ENCODE measurements around the gene REEP6. TPM values are rescaled to one million over a fixed set of nuclear protein-coding genes. Genes with fewer than 3 reads are reported as not detected.
"Not testable (repeated sequence)": the region's sequence is repeated elsewhere in the genome, so short reads cannot be mapped to it uniquely, and the experiment has no call there.

Gene REEP6
- total RNA-seq, 2 donors from 2014 or later, result 1.4 to 2.9 TPM

DNA sequence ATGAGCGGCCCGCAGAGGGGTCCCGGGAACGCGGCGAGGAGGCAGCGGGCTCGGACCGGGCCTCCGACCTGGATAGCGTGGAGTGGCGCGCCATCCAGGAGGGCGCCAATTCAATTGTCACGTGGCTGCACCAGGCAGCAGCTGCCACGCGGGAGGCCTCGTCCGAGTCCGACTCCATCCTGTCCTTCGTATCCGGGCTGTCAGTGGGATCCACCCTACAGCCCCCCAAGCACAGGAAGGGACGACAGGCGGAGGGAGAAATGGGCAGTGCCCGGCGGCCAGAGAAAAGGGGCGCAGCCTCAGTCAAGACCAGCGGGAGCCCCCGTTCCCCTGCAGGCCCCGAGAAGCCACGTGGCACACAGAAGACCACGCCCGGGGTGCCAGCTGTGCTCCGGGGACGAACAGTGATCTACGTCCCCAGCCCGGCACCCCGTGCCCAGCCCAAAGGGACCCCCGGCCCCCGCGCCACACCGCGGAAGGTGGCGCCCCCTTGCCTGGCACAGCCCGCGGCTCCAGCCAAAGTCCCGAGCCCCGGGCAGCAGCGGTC is 22.6 kb upstream of the REEP6 start:
- no peak for DNase-seq (ENCODE audit: low spot score in 2 of 2)
- H3K27ac Mint-ChIP-seq, result no peak overlapping the region
- no peaks in the 10 kb centered on the region for H3K36me3 Mint-ChIP-seq

GRCh38 chr19:1468821-1469254 is 22.1 kb upstream of the REEP6 start:
- DNase-seq (ENCODE audit: low spot score in 2 of 2) (peak in 1 of 2 donors; percentile 62), ATAC-seq (peak in 1 of 2 donors; percentile 36)
- no peak overlapping the region for H3K27ac Mint-ChIP-seq
- H3K36me3 Mint-ChIP-seq, result no peaks in the 10 kb centered on the region
- no peaks in the 10 kb centered on the region for H3K9me3 Mint-ChIP-seq

More for the DNA sequence above, 22.6 kb upstream of the REEP6 start:
- ATAC-seq, result no peak
- H3K9me3 Mint-ChIP-seq, result no peaks in the 10 kb centered on the region

GRCh38 chr19:1469255-1470054 is 21.5 kb upstream of the REEP6 start:
- H3K36me3 Mint-ChIP-seq, result no peaks in the 10 kb centered on the region
- peak in 1 of 2 donors; percentile 34 for ATAC-seq
- no peak for DNase-seq (ENCODE audit: low spot score in 2 of 2)
- H3K9me3 Mint-ChIP-seq, result no peaks in the 10 kb centered on the region
- H3K27ac Mint-ChIP-seq, result no peak overlapping the region

GRCh38 chr19:1470055-1470304 is 21.0 kb upstream of the REEP6 start:
- Mint-ChIP-seq H3K36me3 (no peaks in the 10 kb centered on the region), H3K9me3 (no peaks in the 10 kb centered on the region), H3K27ac (no peak overlapping the region)
- ATAC-seq, result no peak
- no peak for DNase-seq (ENCODE audit: low spot score in 2 of 2)

DNA sequence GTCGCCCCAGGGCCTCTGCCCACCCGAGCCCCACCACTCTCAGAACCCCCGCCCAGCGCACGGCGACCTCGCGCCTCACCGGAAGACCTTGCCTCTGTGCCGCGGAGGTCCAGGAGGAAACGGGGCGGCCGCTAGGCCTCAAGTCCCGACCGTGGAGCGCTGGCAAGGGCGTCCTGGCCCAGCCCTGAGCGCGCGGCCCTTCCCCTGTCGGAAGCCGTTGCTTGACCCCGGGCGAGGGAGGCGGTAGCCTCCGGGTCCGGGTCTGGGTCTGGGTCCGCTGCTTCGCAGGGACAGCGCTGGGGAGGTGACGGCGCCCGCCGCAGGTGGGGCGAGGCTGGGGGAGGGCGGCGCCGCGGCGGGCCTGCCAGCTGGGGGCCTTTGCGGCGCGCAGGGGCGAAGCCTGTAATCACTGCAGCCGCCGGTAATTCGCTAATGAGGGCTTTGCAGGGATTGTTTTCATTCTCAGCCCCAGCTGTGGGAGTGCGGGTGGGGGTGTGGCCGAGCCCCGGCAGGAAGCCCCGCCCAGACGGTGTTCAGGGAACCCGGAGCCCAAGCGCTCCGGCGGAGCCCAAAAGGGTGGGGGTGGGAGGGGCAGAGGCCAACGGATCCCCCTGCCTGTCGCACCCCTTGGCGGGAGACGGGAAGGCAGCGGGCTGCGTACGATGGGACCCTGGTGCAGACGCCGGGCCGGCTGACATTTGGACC is 20.5 kb upstream of the REEP6 start:
- DNase-seq (ENCODE audit: low spot score in 2 of 2), result peak in 1 of 2 donors; percentile 67
- H3K36me3 Mint-ChIP-seq, result no peaks in the 10 kb centered on the region
- H3K9me3 Mint-ChIP-seq, result no peaks in the 10 kb centered on the region
- ATAC-seq, result peak; percentile 43 to 68
- H3K27ac Mint-ChIP-seq, result no peak overlapping the region

DNA sequence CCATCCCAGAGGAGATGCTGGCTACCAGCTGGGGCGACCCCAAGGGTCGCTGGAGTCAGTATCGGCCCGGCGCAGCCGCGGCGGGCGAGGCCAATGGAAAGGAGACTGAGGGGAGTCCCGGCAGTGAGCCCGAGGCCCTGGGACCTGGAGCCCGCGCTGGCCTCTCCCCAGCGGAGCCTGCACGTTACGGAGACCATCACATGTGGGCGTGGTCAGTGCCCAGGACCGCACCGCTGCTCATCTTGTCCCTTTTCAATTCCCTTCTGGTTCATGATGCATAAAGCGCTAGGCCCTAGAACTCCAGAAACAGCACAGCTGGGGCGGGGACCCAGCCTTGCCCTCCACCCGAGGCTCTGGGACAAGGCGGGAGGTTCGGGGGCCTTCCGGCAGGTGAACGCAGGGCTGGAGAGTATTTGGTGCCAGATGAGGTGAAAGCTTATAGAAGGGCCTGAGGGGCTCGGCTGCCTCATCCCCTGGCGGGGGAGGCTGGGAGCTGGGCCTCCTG is 19.9 kb upstream of the REEP6 start:
- ATAC-seq (peak; percentile 41 to 44), DNase-seq (ENCODE audit: low spot score in 2 of 2) (no peak)
- Mint-ChIP-seq H3K9me3 (no peaks in the 10 kb centered on the region), H3K36me3 (no peaks in the 10 kb centered on the region), H3K27ac (no peak overlapping the region)

- Mint-ChIP-seq H3K27ac (no peak overlapping the region), H3K9me3 (no peaks in the 10 kb centered on the region), H3K36me3 (no peaks in the 10 kb centered on the region)
- DNase-seq (ENCODE audit: low spot score in 2 of 2), result no peak
- no peak for ATAC-seq
Measured at GRCh38 chr19:1471515-1472160, 19.3 kb upstream of the REEP6 start.

DNA sequence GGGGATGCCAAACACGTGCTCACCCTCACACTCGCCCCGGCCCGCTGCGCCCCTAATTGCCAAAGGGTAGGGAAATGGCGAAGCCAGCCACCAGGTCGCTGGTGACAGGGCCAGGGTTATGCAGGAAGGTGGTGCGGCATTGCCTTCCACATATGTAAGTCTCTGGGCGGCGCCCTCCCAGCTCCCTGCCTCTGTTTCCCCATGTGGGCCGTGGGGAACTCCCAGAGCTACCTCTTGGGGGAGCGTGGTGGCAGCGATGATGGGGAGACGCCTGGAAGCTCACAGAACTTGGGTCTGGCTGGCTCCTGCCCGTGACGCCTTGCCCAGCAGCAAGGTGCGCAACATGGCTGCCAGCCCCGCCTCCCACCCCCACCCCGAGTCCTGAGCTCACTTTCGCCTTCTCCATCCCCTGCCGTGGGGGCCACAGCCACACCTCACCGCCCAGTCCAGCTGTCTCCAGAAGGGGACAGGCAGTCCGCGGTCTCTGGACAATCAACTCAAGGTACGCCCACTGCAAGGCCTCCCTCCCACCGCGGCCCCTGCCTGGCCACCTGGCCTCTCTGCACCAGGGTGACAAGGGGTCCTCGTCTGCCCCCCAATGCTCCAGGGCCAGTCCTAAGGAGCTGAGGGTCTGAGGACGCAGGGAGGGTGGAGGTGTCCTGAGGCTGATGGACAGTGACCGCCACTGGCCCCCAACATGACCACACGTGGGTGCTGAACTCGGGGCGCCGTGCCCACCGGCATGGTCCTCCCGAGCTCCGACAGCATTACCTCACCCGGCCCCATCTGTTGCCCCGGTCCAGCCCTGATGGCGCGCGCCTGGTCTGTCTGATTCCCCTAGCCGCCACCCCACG is 18.5 kb upstream of the REEP6 start:
- no peaks in the 10 kb centered on the region for H3K9me3 Mint-ChIP-seq
- H3K27ac Mint-ChIP-seq, result no peak overlapping the region
- H3K36me3 Mint-ChIP-seq, result no peaks in the 10 kb centered on the region
- DNase-seq (ENCODE audit: low spot score in 2 of 2), result no peak
- no peak for ATAC-seq

DNA sequence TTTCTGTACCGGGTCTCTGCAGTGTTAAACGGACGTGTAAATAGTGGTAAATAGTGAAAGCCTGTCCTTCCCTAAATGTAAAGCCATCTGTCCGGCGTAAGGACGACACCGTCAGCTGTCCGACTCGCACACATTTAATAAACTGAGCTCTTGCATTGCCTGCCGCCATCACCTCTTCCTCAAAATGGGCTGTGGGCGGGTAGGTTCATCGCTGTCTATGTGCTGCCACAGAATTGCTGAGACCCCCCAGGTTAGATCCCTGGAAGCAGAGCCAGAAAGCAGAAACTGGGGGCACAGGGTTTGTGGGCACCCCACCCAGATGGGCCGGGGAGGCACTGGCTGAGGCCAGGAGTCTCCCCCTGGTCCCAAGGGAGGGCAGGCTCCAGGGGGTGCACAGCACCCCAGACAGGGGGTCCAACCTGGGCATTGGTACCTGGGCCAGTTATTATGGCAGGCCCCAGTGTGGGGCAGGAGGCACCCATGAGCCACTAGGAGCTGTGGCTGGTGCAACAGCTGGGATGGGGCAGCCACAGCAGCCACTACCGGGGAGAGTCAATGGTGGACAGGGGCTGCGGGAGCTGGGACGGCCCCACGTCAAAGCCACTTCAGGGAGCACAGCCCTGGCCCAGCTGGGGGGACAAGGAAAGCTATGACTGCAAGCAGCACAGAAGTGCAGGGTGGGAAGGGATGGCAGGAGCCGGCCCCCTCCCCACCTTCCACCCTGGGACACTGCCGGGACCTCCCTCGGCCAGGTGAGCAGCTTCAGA is 17.7 kb upstream of the REEP6 start:
- Mint-ChIP-seq H3K27ac (no peak overlapping the region), H3K36me3 (no peaks in the 10 kb centered on the region), H3K9me3 (no peaks in the 10 kb centered on the region)
- ATAC-seq (no peak), DNase-seq (ENCODE audit: low spot score in 2 of 2) (no peak)

GRCh38 chr19:1474011-1474764 is 16.8 kb upstream of the REEP6 start:
- ATAC-seq, result no peak
- H3K27ac Mint-ChIP-seq, result no peak overlapping the region
- H3K36me3 Mint-ChIP-seq, result peaks cover 5% of the 10 kb centered on the region in 2 donors
- no peaks in the 10 kb centered on the region for H3K9me3 Mint-ChIP-seq
- no peak for DNase-seq (ENCODE audit: low spot score in 2 of 2)

DNA sequence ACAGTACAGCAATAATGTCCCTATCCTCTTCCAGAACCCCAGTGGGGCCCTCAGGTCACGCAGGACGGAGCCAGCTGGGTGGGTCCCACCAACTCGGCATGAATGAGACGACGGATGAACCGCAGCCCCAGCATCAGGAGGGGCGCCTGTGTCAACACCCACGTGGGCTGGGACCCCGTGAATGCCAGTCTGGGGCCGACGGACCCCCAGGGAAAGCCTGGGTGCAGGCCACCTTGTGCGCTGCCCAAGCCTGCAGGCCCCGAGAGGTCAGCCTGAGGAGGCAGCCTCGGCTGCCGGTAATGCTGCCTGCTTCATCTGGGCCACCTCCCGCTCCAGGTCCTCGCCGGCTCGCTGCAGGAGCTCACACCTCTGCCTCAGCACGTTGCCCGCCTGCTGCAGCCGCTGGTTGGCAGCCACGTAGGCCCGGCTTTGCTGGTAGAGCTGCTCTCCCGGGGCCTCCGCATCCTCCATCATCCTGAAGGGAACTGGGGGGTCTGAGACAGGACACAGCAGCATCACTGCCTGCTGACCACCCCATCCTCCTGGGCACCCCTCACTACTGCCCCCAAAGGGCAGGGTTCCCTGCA is 16.1 kb upstream of the REEP6 start:
- ATAC-seq (no peak), DNase-seq (ENCODE audit: low spot score in 2 of 2) (no peak)
- Mint-ChIP-seq H3K27ac (no peak overlapping the region), H3K9me3 (no peaks in the 10 kb centered on the region), H3K36me3 (peaks cover 6% of the 10 kb centered on the region in 2 donors)

DNA sequence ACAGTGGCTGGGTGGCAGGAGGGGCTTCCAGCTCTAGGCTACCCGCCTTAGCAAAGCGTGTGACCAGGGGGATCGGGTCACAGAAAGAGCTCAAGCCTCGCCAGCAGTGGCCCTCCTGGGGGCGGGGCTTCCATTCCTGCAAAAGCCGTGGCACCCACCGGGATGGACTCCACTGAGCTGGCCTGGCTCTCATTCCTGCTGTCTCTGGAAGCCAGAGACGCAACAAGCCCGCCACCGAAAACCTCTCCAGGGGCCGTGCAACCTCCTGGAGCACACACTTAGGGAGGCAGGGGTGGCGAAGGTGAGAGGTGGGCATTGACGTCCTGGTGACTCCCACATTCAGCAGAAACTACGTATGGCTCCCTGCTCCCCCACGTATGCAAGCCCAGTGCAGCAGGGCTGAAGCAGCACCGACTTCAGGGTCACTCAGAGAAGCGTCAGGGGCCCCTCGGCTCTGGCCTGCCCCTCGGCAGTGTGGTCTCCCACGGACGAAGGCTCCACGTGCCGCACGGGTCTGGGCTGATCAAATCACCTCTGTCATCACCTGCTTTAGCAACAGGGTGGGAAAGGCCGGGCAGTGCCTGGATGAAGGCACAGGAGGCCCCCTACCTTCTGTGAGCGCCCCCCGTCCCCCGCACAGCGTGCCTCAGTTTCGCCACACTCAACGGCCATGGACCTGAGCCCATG is 15.1 kb upstream of the REEP6 start:
- DNase-seq (ENCODE audit: low spot score in 2 of 2) (no peak), ATAC-seq (no peak)
- Mint-ChIP-seq H3K27ac (no peak overlapping the region), H3K9me3 (no peaks in the 10 kb centered on the region), H3K36me3 (peaks cover 6% of the 10 kb centered on the region in 2 donors)

DNA sequence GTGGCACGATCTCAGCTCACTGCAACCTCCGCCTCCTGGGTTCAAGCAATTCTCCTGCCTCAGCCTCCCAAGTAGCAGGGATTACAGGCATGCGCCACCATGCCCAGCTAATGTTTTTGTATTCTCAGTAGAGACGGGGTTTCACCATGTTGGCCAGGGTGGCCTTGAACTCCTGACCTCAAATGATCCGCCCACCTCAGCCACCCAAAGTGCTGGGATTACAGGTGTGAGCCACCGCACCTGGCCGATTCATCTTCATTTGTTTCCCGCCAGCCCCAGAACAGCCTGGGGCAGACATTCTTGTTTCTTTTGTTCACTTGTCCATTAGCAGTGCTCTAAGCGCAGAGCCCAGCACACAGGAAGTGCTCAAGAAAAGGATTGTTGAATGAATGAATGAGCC is 13.9 kb upstream of the REEP6 start:
- not testable (repeated sequence) for DNase-seq (ENCODE audit: low spot score in 2 of 2); ATAC-seq; H3K36me3 Mint-ChIP-seq; H3K9me3 Mint-ChIP-seq
- H3K27ac Mint-ChIP-seq, result peak overlapping the region in 1 of 2 donors; percentile 62

GRCh38 chr19:1478934-1479707 is 11.9 kb upstream of the REEP6 start, which contains the start of gene C19orf25:
TSS of gene C19orf25 (minus strand) at chr19:1479215. CDS start at chr19:1478903, 312 bp downstream.
- Mint-ChIP-seq H3K27ac (peak within 1 kb of the TSS; percentile 86 to 96), H3K9me3 (no peaks in the 10 kb centered on the region), H3K36me3 (peaks cover 6% of the 10 kb centered on the region in 2 donors)
- DNase-seq (ENCODE audit: low spot score in 2 of 2) (peak; percentile 92 to 94), ATAC-seq (peak; percentile 98 to 99)
